Bronchial epithelial cell (primary cell): ENCODE data around the gene APOBEC3C. TPM values are rescaled to one million over a fixed set of nuclear protein-coding genes. Genes with fewer than 3 reads are reported as not detected.

Experiments used
- DNase-seq: peaks from one replicate; pipeline ENCODE4 v3.0.0-alpha.2; 2010; ENCODE audit warnings: low read depth
- FAIRE-seq: peaks from 2 replicates; lab custom pipeline; 2011; peaks lifted over from hg19 to GRCh38; lab: Jason Lieb, UNC
- H3K27me3 ChIP-seq: 2 replicates; pipeline ENCODE4 v1.5.1; 2011; ENCODE audit warnings: low read length; ENCODE audit not compliant: control insufficient read depth, insufficient read depth
- H3K36me3 ChIP-seq: 2 replicates; pipeline ENCODE4 v1.5.1; 2011; ENCODE audit warnings: low read length; ENCODE audit not compliant: control insufficient read depth, insufficient read depth
- H3K4me3 ChIP-seq: 2 replicates; pipeline ENCODE4 v1.5.1; 2011; ENCODE audit warnings: mild to moderate bottlenecking, low read depth, low read length, control low read depth
- CTCF ChIP-seq: IDR thresholded peaks from 2 replicates; pipeline ENCODE4 v1.5.1; 2011; ENCODE audit warnings: mild to moderate bottlenecking, moderate library complexity, low read length, control low read depth, inconsistent platforms; ENCODE audit not compliant: insufficient read depth, severe bottlenecking
- total RNA-seq: library from RNA; depleted of rRNA; stranded (reverse); fragments of >200 nt; gene quantifications from 2 replicates; pipeline ENCODE4 v1.2.1, GENCODE V29; 2014

The APOBEC3C gene
- total RNA-seq: 4.1 and 4.2 TPM in 2 replicates

DNA sequence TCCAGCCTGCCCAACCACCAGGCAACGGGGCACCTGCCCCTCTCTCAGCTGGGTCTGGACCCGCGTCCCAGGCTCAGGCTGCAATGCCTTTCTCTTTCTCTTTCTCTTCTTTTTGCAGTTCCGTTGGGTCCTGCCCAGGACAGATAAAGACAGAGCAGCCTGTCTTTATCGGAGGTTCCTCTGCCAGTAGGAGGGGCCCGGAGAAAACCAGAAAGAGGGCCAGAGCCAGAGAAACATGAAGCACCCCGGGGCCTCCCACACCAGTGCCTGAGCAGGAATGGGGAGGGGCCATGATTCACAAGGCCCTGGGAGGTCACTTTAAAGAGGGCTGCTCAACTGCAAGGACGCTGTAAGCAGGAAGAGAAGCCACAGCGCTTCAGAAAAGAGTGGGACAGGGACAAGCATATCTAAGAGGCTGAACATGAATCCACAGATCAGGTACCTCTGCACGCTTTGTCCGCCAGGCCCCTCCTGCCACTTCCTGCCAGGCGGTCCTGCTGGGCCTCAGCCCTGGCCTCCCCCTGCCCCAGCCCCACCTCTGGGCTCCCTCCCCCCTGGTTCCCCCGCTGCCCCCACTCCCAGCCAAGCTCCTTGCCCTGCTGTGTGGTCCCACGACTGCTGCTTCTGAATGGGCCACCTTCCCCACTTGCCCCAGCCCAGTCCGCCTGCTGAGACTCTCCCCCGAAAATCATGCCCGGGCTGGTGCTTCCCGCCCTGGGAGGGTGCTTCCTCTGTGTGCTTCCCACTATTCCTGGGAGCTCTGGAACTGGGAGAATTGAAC, at the start of gene APOBEC3C:
Gene APOBEC3C, plus strand, starts transcription at position 316 of the 781 bp plus-strand sequence. Its CDS starts 106 bp downstream, at position 422.
- Histone ChIP-seq H3K4me3 (peak within 1 kb of the TSS; percentile 76), H3K36me3 (peaks cover 6% of the 10 kb centered on the region), H3K27me3 (no peaks in the 10 kb centered on the region)
- DNase-seq (peak; percentile 81), FAIRE-seq (peak; percentile 64)
- peak; percentile 8 for TF ChIP-seq CTCF

DNA sequence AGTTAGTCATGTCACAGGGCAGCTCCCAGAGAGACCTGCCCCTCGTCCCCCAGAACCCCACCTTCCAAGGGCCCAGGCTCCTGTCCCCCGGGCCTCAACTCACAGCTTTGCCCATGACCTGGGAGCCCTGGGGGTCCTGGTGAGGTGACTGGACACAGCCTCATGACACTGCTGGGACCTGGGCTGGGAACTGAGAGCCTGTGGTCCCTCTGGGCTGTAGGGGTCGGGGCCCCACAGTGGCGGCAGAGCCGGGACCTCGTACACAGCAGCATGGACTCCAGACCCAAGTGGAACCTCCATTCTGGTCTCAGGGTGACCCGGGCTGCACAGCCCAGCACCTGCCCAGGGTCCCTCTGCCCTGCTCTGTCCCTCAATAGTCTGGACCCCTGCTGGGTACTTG, 49.8 kb upstream of the APOBEC3C start:
- H3K27me3 ChIP-seq: peaks cover 18% of the 10 kb centered on the region
- H3K4me3 ChIP-seq: no peak overlapping the region
- H3K36me3 ChIP-seq: no peaks in the 10 kb centered on the region
- DNase-seq (no peak), FAIRE-seq (no peak)
- no peak for TF ChIP-seq CTCF

GRCh38 chr22:38964989-38965388, 49.1 kb upstream of the APOBEC3C start:
- Histone ChIP-seq H3K36me3 (no peaks in the 10 kb centered on the region), H3K4me3 (no peak overlapping the region), H3K27me3 (peaks cover 13% of the 10 kb centered on the region)
- no peak for TF ChIP-seq CTCF
- DNase-seq: no peak
- peak; percentile 18 for FAIRE-seq

GRCh38 chr22:38965614-38966379, 48.3 kb upstream of the APOBEC3C start:
- Histone ChIP-seq H3K27me3 (peaks cover 12% of the 10 kb centered on the region), H3K36me3 (no peaks in the 10 kb centered on the region), H3K4me3 (no peak overlapping the region)
- no peak for DNase-seq
- TF ChIP-seq CTCF: no peak
- no peak for FAIRE-seq

DNA sequence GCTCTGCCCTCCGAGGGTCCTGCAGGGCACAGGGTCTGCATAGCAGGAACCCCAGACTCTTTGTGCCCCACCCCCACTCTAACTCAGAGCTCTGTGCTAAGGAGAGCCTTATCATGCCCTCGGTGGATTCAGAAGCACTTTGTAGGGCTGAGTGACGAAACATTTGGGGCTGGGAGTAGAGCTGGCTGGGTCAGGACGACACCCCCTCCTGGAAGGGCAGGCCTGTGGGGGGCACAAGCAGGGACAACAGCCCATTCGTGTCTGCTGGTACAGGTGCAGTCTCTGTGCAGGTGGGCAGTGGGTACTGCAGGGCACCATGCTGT, 47.7 kb upstream of the APOBEC3C start:
- DNase-seq (no peak), FAIRE-seq (no peak)
- Histone ChIP-seq H3K27me3 (peaks cover 12% of the 10 kb centered on the region), H3K4me3 (no peak overlapping the region), H3K36me3 (no peaks in the 10 kb centered on the region)
- TF ChIP-seq CTCF: no peak
